RPMI7951 (cell line): ENCODE results near the gene NACC2. TPM values are rescaled to one million over a fixed set of nuclear protein-coding genes. Genes with fewer than 3 reads are reported as not detected.
"Not testable (repeated sequence)": the region's sequence is repeated elsewhere in the genome, so short reads cannot be mapped to it uniquely, and the experiment has no call there.

ENCODE experiments used
- DNase-seq: peaks from one replicate; pipeline ENCODE4 v3.0.0-alpha.2; 2012; ENCODE audit warnings: low read depth
- total RNA-seq: library from RNA; depleted of rRNA; stranded (reverse); fragments of >200 nt; shearing (Covaris generic); gene quantifications from 2 replicates; pipeline ENCODE4 v1.2.3, GENCODE V29; 2014

NACC2 gene
- total RNA-seq, 1 experiment from 2014 or later = 4.1 TPM

DNA sequence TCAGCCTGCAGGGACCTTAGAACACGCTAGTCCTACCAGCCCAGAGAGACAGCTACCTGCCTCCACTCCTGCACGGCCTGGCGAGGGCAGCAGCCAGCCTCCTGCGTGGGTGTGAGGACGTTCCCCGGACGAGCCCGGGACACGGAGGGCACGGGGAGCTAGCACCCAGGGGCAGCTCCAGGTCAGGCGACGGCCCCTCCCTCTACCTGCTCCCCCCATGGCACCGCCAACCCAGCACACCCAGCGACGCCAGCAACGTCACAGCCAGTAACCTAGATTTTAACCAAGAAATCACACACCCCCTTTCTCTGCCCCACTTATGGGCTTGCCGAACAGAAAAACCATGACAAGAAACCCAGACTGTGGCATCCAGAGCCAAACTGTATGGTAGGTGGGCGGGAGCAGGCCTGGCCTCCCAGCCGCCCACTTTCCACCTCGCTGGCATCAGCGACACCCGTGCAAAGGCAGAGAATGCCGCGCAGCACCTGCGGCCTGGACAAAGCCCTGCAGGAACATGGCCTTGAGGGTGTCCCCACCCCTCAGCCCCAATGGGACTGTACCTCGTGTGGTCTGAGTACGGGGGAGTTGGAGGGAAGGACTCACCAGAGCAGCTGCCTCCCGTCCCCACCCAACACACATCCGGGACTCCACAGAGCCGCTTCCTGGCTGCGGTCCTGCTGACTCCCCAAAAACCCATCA is 47.9 kb downstream of the NACC2 start:
- DNase-seq = no peak

DNA sequence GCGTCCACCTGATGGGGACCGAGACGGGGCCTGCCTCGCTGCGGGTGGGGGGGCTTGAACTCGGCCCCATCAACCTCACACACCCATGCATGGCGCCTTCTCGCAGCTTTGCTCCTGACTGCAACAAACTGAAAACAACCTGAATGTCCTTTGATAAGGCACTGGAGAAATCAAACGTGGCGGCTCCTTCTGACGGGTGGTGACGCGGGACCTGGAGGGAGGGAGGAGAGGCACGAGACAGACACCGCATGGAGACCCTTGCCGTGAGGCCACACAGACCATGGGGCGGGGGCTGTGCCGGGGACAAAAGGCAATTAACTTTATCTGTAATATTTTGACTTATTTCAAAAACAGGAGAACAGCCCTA is 48.6 kb downstream of the NACC2 start:
- no peak for DNase-seq

DNA sequence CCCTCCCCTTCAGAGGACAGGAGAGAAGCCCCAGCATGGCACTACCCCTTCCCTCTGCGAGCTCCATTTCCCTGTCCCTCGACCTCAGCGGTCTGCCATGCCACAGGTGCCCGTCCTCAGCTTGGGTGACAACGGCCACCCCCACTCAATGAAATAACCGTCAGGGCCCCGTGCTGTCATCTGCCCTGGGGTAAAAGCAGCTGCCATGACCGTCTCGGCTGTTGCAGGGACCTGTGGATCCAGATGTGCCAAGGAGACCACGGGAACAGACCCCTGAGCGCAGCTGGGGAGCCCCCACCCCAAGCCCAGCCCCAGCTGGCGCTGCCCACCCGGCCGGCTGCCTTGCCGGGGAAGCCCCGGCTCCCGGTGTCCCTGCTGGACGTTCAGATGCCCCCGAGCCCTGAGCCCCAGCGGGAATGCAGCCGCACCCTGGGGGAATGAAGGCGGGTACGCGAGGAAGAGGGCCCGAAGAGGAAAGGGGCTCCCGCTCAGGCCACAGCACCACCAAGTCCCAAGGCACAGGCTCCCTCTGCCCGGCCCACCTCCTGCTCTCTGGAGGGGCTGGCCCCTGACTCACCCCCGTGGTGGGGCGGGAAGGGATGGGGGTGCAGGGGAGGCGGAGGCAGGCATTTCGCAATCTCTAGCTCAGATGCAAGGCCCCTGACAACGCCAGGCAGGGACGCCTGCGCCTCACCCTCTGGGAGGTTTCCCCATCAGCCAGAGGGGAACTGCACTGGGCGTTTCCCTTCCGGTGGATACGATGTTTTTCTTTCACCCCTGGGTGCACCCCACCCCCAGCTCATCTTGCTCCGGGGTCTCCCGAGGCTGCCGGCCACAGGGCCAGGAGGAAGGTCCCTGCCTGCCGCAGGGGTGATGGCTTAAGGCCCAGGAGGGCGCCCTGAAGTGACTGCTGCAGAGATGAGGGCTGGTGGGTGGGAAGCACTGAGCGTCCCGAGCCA is 49.2 kb downstream of the NACC2 start:
- DNase-seq = no peak

DNA sequence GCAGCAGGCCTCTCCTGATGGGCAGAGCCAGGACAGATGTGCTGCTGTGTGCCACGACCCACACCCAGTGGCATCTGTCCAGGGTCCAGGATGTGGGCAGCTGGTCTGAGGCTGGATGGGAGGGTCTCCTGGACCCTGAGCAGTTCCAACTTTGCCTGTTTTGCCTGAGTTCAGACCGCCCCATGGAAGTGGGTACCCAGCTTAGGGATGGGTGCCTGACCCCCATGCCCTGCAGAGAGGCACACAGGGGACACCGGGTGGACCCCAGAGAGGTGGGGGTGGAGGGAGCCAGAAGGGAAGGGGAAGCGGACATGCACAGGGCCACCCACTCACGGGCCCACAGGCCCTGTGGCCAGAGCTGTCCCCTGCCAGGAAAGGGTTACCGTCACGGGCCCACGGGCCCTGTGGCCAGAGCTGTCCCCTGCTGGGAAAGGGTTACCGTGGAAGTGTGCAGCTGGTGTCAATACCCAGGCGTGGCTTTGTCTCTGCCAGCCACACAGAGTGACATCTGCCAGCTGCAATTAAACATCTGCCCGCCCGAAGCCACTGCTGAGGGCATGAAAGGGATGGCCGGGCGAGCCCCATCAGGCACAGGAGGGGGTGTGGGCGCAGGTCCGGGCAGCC is 50.0 kb downstream of the NACC2 start:
- no peak for DNase-seq

DNA sequence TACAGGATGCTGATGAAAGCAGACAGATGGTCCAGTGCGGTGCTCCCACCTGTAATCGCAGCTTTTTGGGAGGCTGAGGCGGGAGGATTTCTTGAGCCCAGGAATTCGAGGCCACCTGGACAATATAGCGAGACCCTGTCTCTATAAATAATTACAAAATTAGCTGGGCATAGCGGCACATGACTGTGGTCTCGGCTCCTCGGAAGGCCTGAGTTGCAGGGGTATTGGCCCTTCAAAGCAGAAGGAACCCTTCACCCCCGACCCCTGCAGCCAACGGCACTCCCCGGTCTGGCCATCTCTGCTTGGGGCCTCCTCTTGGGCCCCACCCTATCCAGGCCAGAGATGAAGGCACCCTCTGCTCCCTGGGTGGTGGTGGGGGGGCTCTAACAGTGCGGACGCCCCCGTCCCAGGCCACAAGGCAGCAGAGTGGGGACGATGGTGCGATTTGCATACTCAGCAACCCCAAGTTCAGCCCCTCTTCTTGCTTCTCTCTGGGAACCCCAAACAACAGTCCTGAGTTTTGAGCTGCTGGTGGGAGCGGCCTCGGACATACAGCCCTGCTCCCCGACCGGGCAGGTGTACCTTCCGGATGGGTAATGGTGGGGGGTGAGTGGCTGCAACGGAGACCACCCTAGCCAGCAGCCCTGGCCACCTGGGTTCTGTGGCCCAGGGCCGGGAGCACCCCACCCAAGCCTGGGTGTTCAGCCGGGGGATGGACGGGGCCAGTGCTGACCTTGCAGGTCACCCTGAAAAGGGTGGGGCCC is 50.7 kb downstream of the NACC2 start:
- no peak for DNase-seq

DNA sequence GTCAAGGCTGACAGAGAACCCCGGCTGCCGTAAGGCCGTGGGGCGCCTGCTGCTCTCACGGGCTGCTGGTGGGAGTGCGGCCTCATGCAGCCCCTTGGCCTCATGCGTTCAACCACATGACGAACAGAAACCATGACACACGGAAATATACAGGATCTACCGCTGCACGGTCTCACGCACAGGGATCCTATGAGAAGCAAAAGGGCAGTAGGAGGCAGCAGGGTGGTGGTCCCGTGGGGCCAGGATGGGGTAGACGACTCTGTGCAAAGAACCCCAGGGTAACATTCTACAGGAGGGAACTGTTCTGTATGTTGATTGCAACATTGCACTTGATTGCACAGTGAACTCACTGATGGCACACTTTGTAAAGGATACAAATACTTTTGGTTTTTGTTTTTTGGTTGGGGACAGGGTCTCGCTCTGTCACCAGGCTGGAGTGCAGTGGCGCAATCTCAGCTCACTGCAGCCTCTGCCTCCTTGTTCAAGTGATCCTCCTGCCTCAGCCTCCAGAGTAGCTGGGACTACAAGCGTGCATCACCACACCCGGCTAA is 51.6 kb downstream of the NACC2 start:
- DNase-seq = no peak

DNA sequence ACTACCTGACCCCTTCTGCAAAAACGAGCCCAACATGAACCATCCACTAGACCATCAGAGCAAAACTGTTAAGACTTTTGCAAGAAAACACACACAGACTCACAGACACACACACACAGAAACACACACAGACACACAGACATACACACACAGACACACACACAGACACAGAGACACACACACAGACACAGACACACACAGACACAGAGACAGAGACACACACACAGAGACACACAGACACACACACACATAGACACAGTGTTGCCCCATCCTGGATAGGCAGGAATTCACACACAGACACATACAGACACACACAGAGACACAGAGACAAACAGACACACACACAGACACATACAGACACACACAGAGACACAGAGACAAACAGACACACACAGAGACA is 52.5 kb downstream of the NACC2 start:
- DNase-seq = no peak

DNA sequence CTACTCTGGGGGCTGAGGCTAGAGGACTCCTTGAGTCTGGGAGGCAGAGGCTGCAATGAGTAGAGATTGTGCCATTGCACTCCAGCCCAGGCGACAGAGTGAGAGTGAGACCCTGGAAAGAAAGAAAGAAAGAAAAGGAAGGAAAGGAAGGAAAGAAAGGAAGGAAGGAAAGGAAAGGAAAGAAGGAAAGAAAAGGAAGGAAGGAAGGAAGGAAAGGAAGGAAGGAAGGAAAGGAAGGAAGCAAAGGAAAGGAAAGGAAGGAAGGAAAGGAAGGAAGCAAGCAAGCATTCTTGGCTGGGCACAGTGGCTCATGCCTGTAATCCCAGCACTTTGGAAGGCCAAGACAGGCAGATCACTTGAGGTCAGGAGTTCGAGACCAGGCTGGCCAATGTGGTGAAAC is 54.2 kb downstream of the NACC2 start:
- not testable (repeated sequence) for DNase-seq

DNA sequence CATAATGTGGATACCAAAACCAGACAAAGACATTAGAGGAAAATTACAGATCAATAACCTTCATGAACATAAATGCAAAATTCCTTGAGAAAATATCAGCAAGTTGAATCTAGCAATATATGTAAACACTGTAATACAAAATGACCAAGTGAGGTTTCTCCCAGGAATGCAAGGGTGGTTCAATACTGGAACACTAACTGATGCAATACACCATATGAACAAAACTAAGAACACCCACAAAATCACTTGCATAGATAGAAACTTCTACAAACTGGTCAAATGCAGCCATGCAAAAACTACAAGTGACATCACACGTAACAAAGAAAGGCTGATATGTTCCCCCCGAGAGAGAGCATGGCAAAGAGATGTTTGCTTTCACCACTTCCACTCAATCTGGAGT is 55.6 kb downstream of the NACC2 start:
- no peak for DNase-seq

DNA sequence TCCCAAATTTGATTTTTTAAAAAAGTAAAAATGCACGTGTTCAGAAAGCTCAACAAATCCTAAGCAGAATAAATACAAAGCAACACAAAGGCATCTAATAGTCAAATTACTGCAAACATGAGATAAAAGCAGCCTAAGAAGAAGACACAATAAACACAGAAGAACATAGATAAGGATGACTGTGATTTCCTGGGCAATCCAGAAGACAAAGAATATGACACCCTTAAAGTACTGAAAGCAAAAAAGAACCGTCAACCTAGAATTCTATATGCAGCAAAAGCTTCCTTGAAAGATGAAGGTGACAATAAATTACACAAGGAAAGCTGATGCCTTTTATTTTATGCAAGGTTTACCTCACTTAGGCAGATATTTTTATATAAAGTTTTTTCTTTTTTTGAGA is 58.2 kb downstream of the NACC2 start:
- no peak for DNase-seq

DNA sequence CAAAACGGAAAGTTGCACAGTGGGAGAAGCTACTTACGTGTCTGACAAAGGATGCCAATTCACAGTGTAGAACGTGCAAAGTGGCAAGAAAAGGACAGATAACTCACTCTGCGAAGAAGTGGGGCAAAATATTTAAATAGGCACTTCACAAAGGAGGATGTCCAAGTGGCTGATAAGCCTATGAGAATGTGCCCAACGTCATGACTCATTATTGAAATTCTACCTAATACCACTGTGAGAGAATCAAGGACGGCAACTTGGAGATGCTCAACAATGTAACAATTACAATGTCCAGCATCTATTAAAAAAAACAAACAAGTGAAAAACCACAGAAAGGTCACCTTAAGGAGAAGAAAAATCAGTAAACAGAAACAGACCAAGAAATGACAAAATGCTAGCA is 59.0 kb downstream of the NACC2 start:
- DNase-seq = no peak

DNA sequence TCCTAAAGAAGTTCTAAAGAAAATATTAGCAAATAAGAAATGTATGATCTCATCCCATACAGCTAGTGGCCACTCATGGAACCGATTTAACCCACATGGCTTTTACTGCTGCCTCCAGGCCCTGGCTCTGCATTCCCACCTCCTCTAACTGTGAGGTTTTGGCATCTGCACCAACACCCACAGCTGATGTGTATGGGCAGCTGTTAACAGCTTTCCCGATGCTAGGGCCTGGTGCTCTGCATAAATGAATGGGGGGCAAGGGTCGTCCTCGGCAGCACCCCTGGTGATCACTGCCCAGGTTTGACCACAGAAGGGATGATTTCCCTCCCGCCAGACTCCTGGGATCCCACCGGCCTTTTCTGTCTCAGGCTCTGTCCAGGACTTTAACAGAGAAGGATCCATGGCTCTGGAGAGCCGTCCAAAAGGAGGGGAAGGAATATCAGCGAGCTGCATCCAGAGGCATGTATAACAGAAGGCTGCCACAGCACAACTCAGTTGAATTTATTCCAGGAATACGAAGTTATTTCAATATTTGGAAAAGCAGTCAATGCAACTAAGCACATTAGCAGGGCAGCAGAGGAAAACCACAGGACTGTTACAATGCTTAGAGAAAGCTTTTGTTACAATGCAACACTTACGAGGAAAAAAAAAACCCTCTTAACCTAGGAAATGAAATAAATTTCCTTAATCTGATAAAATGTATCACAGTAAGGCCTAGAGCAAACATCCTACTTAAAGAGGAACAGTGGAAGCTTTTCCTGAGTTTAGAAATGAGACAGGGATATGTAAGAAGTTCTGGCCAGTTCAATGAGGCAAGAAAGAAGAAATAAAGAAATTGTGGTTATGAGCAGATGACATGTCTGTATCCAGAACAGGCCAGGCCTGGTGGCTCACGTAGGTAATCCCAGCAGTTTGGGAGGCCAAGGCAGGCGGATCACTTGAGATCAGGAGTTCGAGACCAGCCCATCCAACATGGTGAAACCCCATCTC is 63.1 kb downstream of the NACC2 start:
- no peak for DNase-seq

DNA sequence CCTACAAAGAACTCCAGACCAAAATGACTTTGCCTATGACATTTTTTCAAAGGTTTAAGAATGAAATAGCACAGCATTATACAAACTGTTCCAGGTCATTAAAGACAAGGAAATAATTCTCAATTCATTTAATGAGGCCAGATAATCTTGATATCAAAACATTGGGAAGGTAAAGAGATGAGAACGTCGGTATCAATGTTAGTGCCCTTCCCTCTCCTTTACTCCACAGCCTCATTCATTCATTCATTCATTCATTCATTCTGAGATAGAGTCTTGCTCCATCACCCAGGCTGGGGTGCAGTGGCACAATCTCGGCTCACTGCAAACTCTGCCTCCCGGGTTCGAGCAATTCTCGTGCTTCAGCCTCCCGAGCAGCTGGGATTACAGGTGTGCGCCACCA is 64.0 kb downstream of the NACC2 start:
- DNase-seq = no peak

DNA sequence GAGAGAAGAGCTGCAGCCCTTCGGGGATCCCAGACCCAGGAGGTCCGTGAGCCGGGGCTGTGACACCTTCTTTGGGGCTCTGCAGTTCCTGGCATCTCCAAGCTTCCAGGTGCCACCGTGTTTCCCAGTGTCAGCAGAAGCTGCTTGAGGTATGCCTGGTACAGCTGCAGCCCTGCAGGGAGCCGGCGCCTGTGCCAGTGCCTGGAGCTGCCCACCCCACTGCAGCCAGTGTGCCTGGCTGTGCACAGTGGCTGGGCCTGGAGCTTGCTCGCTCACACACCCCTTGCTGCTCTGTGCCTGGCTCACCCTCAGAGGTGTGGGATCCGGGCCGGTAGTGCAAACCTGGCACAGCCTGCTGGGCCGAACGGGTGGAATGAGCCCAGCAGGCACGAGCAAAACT is 65.5 kb downstream of the NACC2 start:
- DNase-seq = no peak

DNA sequence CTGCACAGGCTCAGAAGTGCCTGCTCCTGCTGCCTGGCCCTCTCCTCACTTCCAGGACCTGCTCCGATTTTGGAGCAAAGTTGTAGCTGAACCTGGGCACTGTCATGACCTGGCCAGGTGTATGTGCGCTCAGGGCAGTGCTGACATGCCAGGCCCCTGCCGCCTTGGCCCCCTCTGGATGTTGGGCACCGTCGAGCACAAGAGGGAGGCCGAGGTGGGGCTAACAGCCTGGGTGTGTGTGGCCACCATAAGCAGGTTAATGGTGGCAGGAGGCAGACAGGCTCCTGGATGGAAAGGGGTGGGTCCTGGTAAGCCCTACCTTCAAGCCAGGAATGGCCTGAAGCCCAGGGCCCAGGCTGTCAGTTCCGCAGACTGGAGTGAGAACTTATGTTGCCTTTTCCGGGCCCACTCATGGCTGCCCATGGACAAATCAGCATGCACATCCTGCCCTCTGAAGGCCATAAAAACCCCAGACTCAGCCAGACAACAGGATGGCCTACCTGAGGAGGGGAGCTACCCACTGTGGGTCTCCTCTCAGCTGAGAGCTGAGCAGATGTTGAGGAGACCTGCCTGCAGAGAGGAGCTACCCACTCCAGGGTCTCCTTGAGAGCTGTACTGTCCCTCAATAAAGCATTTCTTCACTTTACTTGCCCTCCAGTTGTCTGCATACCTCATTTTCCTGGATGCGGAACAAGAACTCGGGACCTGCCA is 66.2 kb downstream of the NACC2 start:
- no peak for DNase-seq

DNA sequence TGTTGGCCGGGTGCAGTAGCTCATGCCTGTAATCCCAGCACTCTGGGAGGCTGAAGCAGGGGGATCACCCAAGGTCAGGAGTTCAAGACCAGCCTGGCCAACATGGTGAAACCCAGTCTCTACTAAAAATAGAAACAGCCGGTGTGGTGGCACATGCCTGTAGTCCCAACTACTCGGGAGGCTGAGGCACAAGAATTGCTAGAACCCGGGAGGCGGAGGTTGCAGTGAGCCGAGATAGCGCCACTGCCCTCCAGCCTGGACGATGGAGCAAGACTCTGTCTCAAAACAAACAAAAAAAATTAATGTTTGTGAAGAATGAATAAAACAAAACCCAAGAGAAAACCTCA is 68.2 kb downstream of the NACC2 start:
- not testable (repeated sequence) for DNase-seq

DNA sequence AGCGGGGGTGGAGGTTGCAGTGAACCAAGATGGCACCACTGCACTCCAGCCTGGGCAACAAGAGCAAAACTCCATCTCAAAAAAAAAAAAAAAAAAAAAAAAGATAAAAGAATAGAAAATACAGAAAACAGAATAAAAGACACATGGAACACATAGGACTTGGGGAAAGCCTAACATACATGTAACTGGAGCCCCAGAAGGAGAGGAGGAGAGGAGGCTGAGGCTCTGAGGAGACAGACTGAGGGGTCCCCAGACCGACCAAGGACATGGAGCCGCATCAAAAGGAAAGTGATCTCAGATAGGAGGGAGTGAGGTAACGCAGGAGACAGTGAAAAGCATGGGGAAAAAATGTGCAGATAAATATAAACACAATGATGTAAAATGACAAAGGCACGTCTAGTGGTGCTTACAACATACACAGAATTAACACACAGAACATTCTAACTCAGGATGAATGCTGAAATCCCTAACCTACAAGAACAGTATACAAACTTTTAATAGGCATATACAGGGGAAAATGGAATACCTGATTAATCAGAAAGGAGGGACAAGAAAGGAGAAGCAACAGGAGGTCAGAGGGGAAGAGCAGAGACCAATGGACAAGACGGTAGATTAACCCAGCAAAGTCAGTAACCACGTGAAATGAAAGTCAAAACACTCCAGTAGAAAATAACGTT is 68.7 kb downstream of the NACC2 start:
- no peak for DNase-seq

DNA sequence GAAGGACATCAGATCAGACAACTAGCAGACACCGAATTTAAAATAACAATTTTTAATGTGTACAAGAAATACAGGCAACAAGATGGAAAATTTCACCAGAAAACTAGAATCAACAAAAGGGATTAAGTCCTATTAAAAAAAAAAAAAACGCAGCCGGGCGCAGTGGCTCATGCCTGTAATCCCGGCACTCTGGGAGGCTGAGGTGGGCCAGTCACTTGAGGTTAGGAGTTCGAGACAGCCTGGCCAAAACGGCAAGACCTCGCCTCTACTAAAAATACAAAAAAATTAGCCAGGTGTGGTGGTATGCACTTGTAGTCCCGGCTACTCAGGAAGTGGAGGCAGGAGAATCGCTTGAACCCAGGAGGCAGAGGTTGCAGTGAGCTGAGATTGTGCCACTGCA is 69.6 kb downstream of the NACC2 start:
- DNase-seq = no peak

DNA sequence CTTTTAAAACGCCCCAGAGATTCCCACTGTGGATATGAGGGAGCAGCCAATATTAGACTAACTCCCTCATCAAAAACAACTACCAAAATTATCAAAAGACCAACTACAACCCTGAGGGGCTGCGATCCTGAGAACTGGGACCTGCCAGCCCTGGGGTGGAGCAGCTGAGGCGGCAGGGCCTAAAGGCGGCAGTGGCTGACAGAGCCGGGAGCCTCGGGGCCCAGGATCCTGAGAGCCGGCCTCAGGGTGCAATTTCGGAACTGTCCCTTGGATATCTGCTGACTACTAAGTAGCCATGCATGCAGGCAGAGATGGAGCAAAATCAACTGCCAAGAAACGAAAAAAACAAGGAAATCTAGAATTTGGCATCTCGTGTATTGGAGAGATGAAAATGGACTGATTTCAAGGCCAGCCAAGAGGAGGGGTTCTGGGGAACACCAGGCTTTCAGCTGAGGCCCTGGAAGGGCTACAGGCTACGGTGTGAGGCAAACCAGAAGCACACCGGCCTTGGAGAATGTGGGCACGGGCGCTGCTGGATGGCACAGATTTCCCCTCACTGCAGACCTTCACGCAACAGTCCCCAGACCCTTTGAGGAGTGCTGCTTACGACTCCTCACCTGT is 70.3 kb downstream of the NACC2 start:
- DNase-seq = no peak
